Right lobe of liver (tissue), 4 donors: Measurements from ENCODE around the gene ECM2.

ENCODE experiments used
- CTCF ChIP-seq, 4 donors: fragments of 200-600 bp in 3 of 4; fragments of 450-650 bp in 1 of 4; IDR thresholded peaks; one replicate each; pipeline versions ENCODE4 v1.5.1 to v1.8.0; 2016 to 2022; ENCODE audit warnings: antibody characterized with exemption in 4 of 4, mild to moderate bottlenecking in 2 of 4
- POLR2A ChIP-seq: fragments of 450-650 bp; IDR thresholded peaks from one replicate; pipeline ENCODE4 v1.6.1; 2017; ENCODE audit warnings: antibody characterized with exemption, mild to moderate bottlenecking
- donor health status: DM: no; HTN: no; CAD: no.
- donor health status: DM: no; HTN: no; CAD: no.
- donor health status: DM: no; HTN: yes; CAD: no.

- no peak for TF ChIP-seq POLR2A
- TF ChIP-seq CTCF (IDR thresholded peaks at IDR 0.05), result no peak
These were observed 89.3 kb downstream of the ECM2 start for GRCh38 chr9:92446536-92446935.
